ENCODE results near the gene RPS3.

Gene RPS3

DNA sequence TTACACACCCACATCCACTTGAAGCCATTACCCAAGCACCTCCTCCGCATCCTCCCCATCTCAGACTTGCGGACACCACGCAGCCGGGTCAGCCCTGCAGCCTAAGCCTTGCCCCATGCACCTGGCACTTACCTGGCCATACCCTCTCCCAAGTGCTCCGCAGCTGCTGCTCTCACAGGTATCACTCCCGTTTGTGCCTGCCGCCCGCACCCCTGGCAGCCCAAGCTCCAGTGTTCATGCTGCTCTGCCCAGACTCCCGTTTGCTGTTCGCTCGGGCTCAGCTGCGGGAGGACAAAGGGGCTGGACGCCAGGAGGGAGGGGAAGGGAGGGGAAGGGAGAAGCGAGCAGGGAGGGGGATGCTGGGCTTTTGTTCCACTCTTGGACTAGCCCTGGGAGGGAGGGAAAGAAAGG lies 33.6 kb downstream of the RPS3 start, which contains the start of gene KLHL35:
TSS of gene KLHL35 (minus strand) at position 293 of the 411 bp plus-strand sequence. CDS start 2,574 bp downstream, outside the sequence.
- ATAC-seq = no peak
- TF ChIP-seq BACH2 (CRISPR knock-in tag; IDR thresholded peaks at IDR 0.05; ENCODE audit: borderline replicate concordance) (no peak), TCF4 (CRISPR knock-in tag; IDR thresholded peaks at IDR 0.05; ENCODE audit: borderline replicate concordance) (no peak), CSDC2 (CRISPR knock-in tag; IDR thresholded peaks at IDR 0.05) (no peak), ZNF70 (CRISPR knock-in tag; IDR thresholded peaks at IDR 0.05) (no peak), ZNF565 (CRISPR knock-in tag; conservative IDR thresholded peaks at IDR 0.05; ENCODE audit: low read depth) (no peak), TOX (CRISPR knock-in tag; IDR thresholded peaks at IDR 0.05; ENCODE audit: borderline replicate concordance) (no peak), ZC3H10 (CRISPR knock-in tag; IDR thresholded peaks at IDR 0.05) (no peak), SNAI2 (CRISPR knock-in tag; IDR thresholded peaks at IDR 0.05) (no peak), ISL1 (CRISPR knock-in tag; IDR thresholded peaks at IDR 0.05) (no peak), ESRRG (CRISPR knock-in tag; IDR thresholded peaks at IDR 0.05) (no peak), CSRNP3 (CRISPR knock-in tag; IDR thresholded peaks at IDR 0.05) (no peak), PATZ1 (CRISPR knock-in tag; IDR thresholded peaks at IDR 0.05; ENCODE audit: borderline replicate concordance) (no peak), ZFP3 (CRISPR knock-in tag; IDR thresholded peaks at IDR 0.05) (no peak)
- TF ChIP-seq, protein P1, sequence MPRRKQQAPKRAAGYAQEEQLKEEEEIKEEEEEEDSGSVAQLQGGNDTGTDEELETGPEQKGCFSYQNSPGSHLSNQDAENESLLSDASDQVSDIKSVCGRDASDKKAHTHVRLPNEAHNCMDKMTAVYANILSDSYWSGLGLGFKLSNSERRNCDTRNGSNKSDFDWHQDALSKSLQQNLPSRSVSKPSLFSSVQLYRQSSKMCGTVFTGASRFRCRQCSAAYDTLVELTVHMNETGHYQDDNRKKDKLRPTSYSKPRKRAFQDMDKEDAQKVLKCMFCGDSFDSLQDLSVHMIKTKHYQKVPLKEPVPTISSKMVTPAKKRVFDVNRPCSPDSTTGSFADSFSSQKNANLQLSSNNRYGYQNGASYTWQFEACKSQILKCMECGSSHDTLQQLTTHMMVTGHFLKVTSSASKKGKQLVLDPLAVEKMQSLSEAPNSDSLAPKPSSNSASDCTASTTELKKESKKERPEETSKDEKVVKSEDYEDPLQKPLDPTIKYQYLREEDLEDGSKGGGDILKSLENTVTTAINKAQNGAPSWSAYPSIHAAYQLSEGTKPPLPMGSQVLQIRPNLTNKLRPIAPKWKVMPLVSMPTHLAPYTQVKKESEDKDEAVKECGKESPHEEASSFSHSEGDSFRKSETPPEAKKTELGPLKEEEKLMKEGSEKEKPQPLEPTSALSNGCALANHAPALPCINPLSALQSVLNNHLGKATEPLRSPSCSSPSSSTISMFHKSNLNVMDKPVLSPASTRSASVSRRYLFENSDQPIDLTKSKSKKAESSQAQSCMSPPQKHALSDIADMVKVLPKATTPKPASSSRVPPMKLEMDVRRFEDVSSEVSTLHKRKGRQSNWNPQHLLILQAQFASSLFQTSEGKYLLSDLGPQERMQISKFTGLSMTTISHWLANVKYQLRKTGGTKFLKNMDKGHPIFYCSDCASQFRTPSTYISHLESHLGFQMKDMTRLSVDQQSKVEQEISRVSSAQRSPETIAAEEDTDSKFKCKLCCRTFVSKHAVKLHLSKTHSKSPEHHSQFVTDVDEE (CRISPR knock-in tag; IDR thresholded peaks at IDR 0.05) = no peak
- TF ChIP-seq, protein P2, sequence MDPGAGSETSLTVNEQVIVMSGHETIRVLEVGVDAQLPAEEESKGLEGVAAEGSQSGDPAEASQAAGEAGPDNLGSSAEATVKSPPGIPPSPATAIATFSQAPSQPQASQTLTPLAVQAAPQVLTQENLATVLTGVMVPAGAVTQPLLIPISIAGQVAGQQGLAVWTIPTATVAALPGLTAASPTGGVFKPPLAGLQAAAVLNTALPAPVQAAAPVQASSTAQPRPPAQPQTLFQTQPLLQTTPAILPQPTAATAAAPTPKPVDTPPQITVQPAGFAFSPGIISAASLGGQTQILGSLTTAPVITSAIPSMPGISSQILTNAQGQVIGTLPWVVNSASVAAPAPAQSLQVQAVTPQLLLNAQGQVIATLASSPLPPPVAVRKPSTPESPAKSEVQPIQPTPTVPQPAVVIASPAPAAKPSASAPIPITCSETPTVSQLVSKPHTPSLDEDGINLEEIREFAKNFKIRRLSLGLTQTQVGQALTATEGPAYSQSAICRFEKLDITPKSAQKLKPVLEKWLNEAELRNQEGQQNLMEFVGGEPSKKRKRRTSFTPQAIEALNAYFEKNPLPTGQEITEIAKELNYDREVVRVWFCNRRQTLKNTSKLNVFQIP (CRISPR knock-in tag; IDR thresholded peaks at IDR 0.05; ENCODE audit: borderline replicate concordance, low read depth) = no peak
- TF ChIP-seq, protein P3, sequence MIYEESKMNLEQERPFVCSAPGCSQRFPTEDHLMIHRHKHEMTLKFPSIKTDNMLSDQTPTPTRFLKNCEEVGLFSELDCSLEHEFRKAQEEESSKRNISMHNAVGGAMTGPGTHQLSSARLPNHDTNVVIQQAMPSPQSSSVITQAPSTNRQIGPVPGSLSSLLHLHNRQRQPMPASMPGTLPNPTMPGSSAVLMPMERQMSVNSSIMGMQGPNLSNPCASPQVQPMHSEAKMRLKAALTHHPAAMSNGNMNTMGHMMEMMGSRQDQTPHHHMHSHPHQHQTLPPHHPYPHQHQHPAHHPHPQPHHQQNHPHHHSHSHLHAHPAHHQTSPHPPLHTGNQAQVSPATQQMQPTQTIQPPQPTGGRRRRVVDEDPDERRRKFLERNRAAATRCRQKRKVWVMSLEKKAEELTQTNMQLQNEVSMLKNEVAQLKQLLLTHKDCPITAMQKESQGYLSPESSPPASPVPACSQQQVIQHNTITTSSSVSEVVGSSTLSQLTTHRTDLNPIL (CRISPR knock-in tag; IDR thresholded peaks at IDR 0.05; ENCODE audit: low read depth) = no peak

DNA sequence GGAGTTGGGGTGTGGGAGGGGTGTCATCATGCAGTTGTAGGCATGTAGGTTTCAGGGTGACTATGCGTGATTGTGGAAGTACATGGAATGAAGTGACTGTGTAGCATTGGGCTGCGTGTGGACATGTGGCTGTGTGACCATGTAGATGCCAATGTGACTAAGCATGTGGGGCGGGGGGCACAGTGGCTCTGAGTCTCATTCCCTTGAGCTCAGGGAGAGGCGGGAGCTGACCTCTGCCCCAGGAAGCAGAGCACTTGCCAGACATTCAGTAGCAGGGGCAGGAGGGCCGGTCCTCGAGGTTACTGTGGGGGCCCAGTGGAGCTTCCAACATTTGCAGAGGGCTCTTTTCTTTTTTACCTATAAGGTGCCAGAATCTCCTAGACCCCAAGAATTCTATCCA lies 34.1 kb downstream of the RPS3 start:
- no peak for ATAC-seq
- TF ChIP-seq, protein P3 (CRISPR knock-in tag; IDR thresholded peaks at IDR 0.05; ENCODE audit: low read depth) = no peak
- TF ChIP-seq ZNF70 (CRISPR knock-in tag; IDR thresholded peaks at IDR 0.05) (no peak), CSDC2 (CRISPR knock-in tag; IDR thresholded peaks at IDR 0.05) (no peak), SNAI2 (CRISPR knock-in tag; IDR thresholded peaks at IDR 0.05) (no peak), BACH2 (CRISPR knock-in tag; IDR thresholded peaks at IDR 0.05; ENCODE audit: borderline replicate concordance) (no peak), ZNF8 (CRISPR knock-in tag; IDR thresholded peaks at IDR 0.05) (no peak), ESRRG (CRISPR knock-in tag; IDR thresholded peaks at IDR 0.05) (no peak), TCF4 (CRISPR knock-in tag; IDR thresholded peaks at IDR 0.05; ENCODE audit: borderline replicate concordance) (no peak), ZC3H10 (CRISPR knock-in tag; IDR thresholded peaks at IDR 0.05) (no peak)
- TF ChIP-seq, protein P1 (CRISPR knock-in tag; IDR thresholded peaks at IDR 0.05) = no peak
- TF ChIP-seq, protein P2 (CRISPR knock-in tag; IDR thresholded peaks at IDR 0.05; ENCODE audit: borderline replicate concordance, low read depth) = no peak
